Measurements from ENCODE around the gene SHISA5.

DNA sequence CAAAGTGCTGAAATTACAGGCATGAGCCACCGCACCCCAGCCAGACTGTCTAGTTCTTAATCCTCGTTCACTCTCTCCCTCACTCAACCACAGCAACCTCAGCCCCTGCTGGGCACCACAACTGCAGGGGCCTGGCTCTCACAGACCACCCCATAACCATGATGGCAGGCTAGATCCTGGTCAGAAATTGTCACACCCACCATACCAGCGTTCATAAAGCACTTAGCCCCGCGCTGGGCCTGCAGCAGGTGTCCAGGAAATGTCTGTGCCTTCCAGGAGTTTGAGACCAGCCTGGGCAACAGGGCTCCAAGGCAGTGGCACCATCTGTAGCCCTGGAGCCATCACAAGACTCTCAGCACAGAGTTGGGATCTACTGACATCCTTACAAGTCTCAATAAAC lies 1.9 kb downstream of the SHISA5 start:
- TF ChIP-seq, protein P1, sequence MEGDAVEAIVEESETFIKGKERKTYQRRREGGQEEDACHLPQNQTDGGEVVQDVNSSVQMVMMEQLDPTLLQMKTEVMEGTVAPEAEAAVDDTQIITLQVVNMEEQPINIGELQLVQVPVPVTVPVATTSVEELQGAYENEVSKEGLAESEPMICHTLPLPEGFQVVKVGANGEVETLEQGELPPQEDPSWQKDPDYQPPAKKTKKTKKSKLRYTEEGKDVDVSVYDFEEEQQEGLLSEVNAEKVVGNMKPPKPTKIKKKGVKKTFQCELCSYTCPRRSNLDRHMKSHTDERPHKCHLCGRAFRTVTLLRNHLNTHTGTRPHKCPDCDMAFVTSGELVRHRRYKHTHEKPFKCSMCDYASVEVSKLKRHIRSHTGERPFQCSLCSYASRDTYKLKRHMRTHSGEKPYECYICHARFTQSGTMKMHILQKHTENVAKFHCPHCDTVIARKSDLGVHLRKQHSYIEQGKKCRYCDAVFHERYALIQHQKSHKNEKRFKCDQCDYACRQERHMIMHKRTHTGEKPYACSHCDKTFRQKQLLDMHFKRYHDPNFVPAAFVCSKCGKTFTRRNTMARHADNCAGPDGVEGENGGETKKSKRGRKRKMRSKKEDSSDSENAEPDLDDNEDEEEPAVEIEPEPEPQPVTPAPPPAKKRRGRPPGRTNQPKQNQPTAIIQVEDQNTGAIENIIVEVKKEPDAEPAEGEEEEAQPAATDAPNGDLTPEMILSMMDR (conservative IDR thresholded peaks at IDR 0.05; ENCODE audit: low read depth in 2 of 2) = no peak
- TF ChIP-seq POLR2AphosphoS5 (IDR thresholded peaks at IDR 0.05; ENCODE audit: low read depth) (no peak), JUNB (IDR thresholded peaks at IDR 0.05; ENCODE audit: unreplicated experiment) (no peak), ZNF114 (CRISPR knock-in tag; IDR thresholded peaks at IDR 0.05) (no peak), EZH2 (IDR thresholded peaks at IDR 0.05; ENCODE audit: low read depth, unreplicated experiment) (no peak), EZH2phosphoT487 (IDR thresholded peaks at IDR 0.05; ENCODE audit: unreplicated experiment) (no peak), ETS1 (IDR thresholded peaks at IDR 0.05) (no peak)
- TF ChIP-seq, protein P2, sequence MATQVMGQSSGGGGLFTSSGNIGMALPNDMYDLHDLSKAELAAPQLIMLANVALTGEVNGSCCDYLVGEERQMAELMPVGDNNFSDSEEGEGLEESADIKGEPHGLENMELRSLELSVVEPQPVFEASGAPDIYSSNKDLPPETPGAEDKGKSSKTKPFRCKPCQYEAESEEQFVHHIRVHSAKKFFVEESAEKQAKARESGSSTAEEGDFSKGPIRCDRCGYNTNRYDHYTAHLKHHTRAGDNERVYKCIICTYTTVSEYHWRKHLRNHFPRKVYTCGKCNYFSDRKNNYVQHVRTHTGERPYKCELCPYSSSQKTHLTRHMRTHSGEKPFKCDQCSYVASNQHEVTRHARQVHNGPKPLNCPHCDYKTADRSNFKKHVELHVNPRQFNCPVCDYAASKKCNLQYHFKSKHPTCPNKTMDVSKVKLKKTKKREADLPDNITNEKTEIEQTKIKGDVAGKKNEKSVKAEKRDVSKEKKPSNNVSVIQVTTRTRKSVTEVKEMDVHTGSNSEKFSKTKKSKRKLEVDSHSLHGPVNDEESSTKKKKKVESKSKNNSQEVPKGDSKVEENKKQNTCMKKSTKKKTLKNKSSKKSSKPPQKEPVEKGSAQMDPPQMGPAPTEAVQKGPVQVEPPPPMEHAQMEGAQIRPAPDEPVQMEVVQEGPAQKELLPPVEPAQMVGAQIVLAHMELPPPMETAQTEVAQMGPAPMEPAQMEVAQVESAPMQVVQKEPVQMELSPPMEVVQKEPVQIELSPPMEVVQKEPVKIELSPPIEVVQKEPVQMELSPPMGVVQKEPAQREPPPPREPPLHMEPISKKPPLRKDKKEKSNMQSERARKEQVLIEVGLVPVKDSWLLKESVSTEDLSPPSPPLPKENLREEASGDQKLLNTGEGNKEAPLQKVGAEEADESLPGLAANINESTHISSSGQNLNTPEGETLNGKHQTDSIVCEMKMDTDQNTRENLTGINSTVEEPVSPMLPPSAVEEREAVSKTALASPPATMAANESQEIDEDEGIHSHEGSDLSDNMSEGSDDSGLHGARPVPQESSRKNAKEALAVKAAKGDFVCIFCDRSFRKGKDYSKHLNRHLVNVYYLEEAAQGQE (IDR thresholded peaks at IDR 0.05; ENCODE audit: unreplicated experiment) = no peak

Measured in GM23338 (cell line).